GM13976 (cell line): ENCODE results near the gene CXCR5.

ENCODE experiments used
- DNase-seq: peaks from one replicate; pipeline ENCODE4 v3.0.0; 2012; ENCODE audit warnings: low spot score
- in situ Hi-C: fragments of 300-500 bp; cut with MboI; formaldehyde crosslinking; loops from one replicate; pipeline ENCODE4 v1.12.0; 2022; ENCODE audit warnings: low sequenced_read_pairs, mixed read lengths, inconsistent platforms; ENCODE audit not compliant: unreplicated experiment
- TF ChIP-seq, protein P1 (sequence below): IDR thresholded peaks from 2 replicates; pipeline ENCODE4 v1.5.1; 2012; ENCODE audit warnings: borderline replicate concordance, mild to moderate bottlenecking; ENCODE audit not compliant: insufficient read depth; ENCODE audit errors: extremely low read depth, missing control alignments, control extremely low read depth

Gene CXCR5

DNA sequence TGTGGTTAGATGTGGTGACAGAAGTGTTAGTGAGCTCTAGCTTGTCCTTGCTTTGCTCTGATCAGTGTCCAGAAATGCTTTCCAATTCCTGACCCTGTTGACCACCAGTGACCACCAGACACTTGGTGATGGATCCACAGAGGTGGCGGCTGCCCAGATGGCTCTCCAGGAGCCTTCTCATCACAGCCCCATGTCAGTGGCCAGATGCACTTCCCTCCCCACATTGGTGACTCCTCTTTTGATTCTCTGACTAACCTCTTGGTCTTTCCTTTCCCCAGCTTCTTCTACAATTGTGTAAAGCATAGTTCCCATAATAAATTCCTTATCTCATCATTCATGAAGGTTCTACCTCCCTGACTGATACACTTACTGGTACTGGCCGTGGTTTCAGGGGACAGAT, 40.1 kb upstream of the CXCR5 start:
- in situ Hi-C loops, result no loop called here
- DNase-seq, result no peak
- TF ChIP-seq, protein P1, sequence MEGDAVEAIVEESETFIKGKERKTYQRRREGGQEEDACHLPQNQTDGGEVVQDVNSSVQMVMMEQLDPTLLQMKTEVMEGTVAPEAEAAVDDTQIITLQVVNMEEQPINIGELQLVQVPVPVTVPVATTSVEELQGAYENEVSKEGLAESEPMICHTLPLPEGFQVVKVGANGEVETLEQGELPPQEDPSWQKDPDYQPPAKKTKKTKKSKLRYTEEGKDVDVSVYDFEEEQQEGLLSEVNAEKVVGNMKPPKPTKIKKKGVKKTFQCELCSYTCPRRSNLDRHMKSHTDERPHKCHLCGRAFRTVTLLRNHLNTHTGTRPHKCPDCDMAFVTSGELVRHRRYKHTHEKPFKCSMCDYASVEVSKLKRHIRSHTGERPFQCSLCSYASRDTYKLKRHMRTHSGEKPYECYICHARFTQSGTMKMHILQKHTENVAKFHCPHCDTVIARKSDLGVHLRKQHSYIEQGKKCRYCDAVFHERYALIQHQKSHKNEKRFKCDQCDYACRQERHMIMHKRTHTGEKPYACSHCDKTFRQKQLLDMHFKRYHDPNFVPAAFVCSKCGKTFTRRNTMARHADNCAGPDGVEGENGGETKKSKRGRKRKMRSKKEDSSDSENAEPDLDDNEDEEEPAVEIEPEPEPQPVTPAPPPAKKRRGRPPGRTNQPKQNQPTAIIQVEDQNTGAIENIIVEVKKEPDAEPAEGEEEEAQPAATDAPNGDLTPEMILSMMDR, result no peak

DNA sequence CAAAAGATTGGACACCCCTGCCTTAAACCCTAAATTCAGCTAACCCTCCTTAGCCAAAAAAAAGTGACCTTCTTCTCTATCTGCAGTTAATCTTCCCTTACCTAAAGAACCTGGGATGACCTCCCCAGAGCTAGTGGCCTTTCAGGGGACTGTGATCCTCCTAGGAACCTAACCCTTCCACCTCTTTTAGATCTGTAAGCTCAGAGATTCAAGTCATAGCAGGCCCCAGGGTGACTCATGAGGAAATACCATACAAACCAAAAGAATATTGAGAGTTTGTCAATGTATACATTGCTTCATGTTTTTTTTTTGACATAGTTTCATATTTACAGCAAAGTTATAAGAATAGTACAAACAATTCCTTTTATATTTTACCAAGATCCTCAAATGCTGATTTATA, 38.3 kb upstream of the CXCR5 start:
- TF ChIP-seq, protein P1, result no peak
- DNase-seq, result peak; percentile 61
- in situ Hi-C loops, result no loop called here

DNA sequence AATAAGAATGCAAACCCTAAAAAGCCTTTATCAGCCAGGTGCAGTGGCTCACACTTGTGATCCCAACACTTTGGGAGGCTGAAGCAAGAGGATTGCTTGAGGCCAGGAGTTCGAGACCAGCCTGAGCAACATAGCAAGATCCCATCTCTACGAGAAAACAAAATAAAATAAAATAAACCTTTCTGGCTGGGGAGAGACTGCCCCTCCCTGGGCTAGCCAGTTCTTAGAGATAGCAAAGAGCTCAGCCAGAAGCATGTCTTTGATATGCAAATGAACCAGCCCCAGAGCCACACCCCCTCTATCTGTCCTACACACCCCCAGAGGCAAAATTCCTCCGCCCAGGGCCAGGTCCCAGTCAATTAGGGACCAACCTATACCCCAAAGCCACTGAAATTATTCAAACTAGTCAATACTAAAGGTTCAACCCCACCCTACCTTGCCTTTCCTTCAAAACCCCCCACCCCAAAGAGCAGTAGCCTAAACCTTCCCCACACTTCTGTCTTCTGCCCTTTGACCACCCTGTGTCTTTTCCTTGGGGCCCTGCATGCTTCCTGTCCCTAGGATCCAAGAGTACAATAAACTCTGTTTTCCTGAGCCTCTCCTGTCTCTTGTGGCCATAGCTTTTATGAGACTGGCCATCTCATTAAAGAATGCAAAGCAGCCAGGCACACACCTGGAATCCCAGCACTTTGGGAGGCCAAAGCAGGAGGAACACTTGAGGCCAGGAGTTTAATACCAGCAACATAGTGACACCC, 37.3 kb upstream of the CXCR5 start:
- TF ChIP-seq, protein P1, result no peak
- DNase-seq, result no peak
- in situ Hi-C loops, result no loop called here

DNA sequence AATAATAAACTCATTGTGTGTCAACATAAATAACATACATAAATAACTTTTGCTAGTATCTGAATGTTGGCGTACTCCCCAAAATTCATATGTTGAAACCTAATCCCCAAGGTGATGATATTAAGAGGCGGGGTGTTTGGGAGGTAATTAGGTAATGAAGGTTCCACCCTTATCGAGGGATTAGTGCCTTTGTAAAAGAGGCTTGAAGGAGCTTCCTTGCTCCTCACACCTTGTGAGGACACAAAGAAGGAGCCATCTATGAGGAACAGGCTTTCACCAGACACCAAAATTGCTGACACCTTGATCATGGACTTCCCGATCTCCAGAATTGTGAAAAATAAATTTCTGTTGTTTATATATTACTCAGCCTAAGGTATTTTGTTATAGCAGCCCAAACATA, 33.9 kb upstream of the CXCR5 start:
- in situ Hi-C loops, result no loop called here
- TF ChIP-seq, protein P1, result no peak
- no peak for DNase-seq

DNA sequence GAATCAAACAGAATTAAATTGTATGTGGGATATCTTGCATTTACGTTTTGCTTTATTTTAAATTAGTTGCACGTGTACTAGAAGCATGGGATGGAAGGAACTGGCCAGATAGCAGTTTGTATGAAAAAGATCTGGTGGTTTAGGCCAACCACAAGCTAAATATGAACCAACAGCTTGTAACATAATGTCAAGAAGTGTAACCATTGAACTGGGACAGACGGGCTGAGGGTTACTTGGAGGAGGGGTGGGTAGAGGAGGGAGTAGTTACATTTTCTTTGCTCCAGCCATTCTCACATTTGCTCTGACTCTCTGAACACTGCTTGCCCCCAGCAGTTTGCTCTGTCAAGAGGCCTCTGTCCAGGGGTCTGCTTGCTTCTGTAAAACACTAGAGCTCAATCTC, 31.7 kb upstream of the CXCR5 start:
- TF ChIP-seq, protein P1, result no peak
- in situ Hi-C loops, result no loop called here
- peak; percentile 73 for DNase-seq

DNA sequence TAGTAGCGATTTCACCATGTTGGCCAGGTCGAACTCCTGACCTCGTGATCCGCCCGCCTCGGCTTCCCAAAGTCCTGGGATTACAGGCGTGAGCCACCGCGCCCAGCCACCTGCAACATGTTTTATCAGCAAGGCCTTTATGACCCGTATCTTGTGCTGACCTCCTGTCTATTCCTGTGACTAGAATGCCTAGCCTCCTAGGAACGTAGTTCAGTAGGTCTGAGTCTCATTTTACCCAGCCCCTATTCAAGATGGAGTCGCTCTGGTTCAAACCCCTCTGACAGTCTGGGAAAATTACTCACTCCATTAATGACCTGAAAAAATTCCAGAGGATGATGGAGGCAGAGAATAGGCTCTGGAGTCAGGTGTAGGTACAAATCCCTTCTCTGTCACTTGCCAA, 30.0 kb upstream of the CXCR5 start:
- in situ Hi-C loops, result no loop called here
- TF ChIP-seq, protein P1, result no peak
- no peak for DNase-seq
